GM12878 (cell line): ENCODE results near the gene CPVL. TPM values are rescaled to one million over a fixed set of nuclear protein-coding genes. Genes with fewer than 3 reads are reported as not detected.

Source experiments
- ATAC-seq: fragments of 200-7000 bp; cut with Tn5 transposase; 3 replicates; pipeline ENCODE4 v1.9.1; 2020; ENCODE audit warnings: mild to moderate bottlenecking, moderate library complexity
- BruUV-seq: library from RNA; stranded (reverse); fragments of 400-500 nt; replicated peaks from 2 replicates; lab custom pipeline; 2021; lab: Mats Ljungman, UMichigan
- CTCF ChIA-PET: fragments of 300-600 bp; sonication (Branson Sonifier 250); formaldehyde crosslinking; extraction: SDS; loops from one replicate; lab custom pipeline; 2021; ENCODE audit warnings: inconsistent platforms; lab: Yijun Ruan, JAX
- POLR2A ChIA-PET: fragments of 350-600 bp; formaldehyde crosslinking; extraction: SDS; loops from one replicate; lab custom pipeline; 2021; ENCODE audit warnings: inconsistent platforms; lab: Charles Lee
- RAD21 ChIA-PET: fragments of 300-600 bp; sonication (Branson Sonifier 250); formaldehyde crosslinking; loops from one replicate; lab custom pipeline; 2023; ENCODE audit warnings: antibody characterized with exemption; ENCODE audit not compliant: unreplicated experiment; lab: Charles Lee
- SMC1A ChIA-PET: fragments of 300-600 bp; sonication (Branson Sonifier 250); formaldehyde crosslinking; loops from one replicate; lab custom pipeline; 2023; ENCODE audit not compliant: unreplicated experiment, uncharacterized antibody; lab: Charles Lee
- DNase-seq: peaks from one replicate; pipeline ENCODE4 v3.0.0-alpha.2; 2011; ENCODE audit warnings: low read depth, low spot score
- FAIRE-seq: peaks from 3 replicates; lab custom pipeline; 2011; peaks lifted over from hg19 to GRCh38; lab: Jason Lieb, UNC
- H2AFZ ChIP-seq: 2 replicates; pipeline ENCODE4 v1.6.0; 2011; ENCODE audit warnings: low read depth, low read length, control low read depth; ENCODE audit not compliant: control insufficient read depth
- H3K27ac ChIP-seq: 2 replicates; pipeline ENCODE4 v1.5.1; 2011; ENCODE audit warnings: control low read depth; ENCODE audit not compliant: control insufficient read depth, insufficient read depth
- H3K27me3 ChIP-seq, 2 experiments: replicated peaks in 1 of 2; 2 replicates each; pipeline versions ENCODE4 v1.6.0 to v1.6.1; 2011; ENCODE audit warnings: low read length in 1 of 2; ENCODE audit not compliant: control insufficient read depth in 2 of 2, insufficient read depth in 2 of 2
- H3K36me3 ChIP-seq, 2 experiments: 2 replicates each; pipeline ENCODE4 v1.5.1; 2011; ENCODE audit warnings: low read length in 1 of 2; ENCODE audit not compliant: control insufficient read depth in 2 of 2, insufficient read depth in 2 of 2
- H3K4me1 ChIP-seq: 2 replicates; pipeline ENCODE4 v1.6.1; 2011; ENCODE audit warnings: mild to moderate bottlenecking, low read length, moderate library complexity, mixed read lengths; ENCODE audit not compliant: control insufficient read depth, insufficient read depth
- H3K4me2 ChIP-seq: 2 replicates; pipeline ENCODE4 v1.6.0; 2011; ENCODE audit warnings: control low read depth; ENCODE audit not compliant: control insufficient read depth, insufficient read depth
- H3K4me3 ChIP-seq: fragments of 200-600 bp; sonication (generic); 2 replicates; pipeline ENCODE4 v1.5.1; 2016
- H3K79me2 ChIP-seq: 2 replicates; pipeline ENCODE4 v1.6.0; 2011; ENCODE audit warnings: low read length; ENCODE audit not compliant: control insufficient read depth, insufficient read depth
- H3K9ac ChIP-seq: 2 replicates; pipeline ENCODE4 v1.8.0; 2011; ENCODE audit warnings: low read length, control low read depth, mixed read lengths; ENCODE audit not compliant: control insufficient read depth, insufficient read depth
- H3K9me3 ChIP-seq: replicated peaks from 3 replicates; pipeline ENCODE4 v1.5.1; 2011; ENCODE audit warnings: mild to moderate bottlenecking, low read length; ENCODE audit not compliant: control insufficient read depth, insufficient read depth
- H4K20me1 ChIP-seq: 2 replicates; pipeline ENCODE4 v1.6.0; 2011; ENCODE audit not compliant: control insufficient read depth, insufficient read depth
- BMI1 ChIP-seq: fragments of 450-650 bp; IDR thresholded peaks from 2 replicates; pipeline ENCODE4 v1.6.1; 2016; ENCODE audit warnings: mild to moderate bottlenecking, moderate library complexity, borderline replicate concordance
- CBX3 ChIP-seq: fragments of 200-600 bp; sonication (generic); IDR thresholded peaks from 2 replicates; pipeline ENCODE4 v1.6.1; 2016; ENCODE audit warnings: low read depth, borderline replicate concordance
- CREB1 ChIP-seq: IDR thresholded peaks from 2 replicates; pipeline ENCODE4 v1.6.1; 2012; ENCODE audit warnings: low read depth, mild to moderate bottlenecking, inconsistent platforms
- E2F4 ChIP-seq: IDR thresholded peaks from 2 replicates; pipeline ENCODE4 v1.6.1; 2012; ENCODE audit warnings: low read depth, low read length, improper control_type of control experiment
- EZH2 ChIP-seq: IDR thresholded peaks from 2 replicates; pipeline ENCODE4 v1.6.1; 2012; ENCODE audit warnings: low read depth, mild to moderate bottlenecking, control low read depth, inconsistent platforms, low read length, borderline replicate concordance; ENCODE audit not compliant: control insufficient read depth
- FOS ChIP-seq: IDR thresholded peaks from 3 replicates; pipeline ENCODE4 v1.6.1; 2011; ENCODE audit warnings: borderline replicate concordance; ENCODE audit not compliant: insufficient read length; ENCODE audit errors: extremely low read depth
- FOXM1 ChIP-seq: IDR thresholded peaks from 2 replicates; pipeline ENCODE4 v1.6.1; 2012; ENCODE audit warnings: low read depth, mild to moderate bottlenecking, inconsistent platforms, low read length, moderate library complexity
- HCFC1 ChIP-seq: fragments of 150-350 bp; IDR thresholded peaks from 2 replicates; pipeline ENCODE4 v1.6.1; 2014; ENCODE audit warnings: low read length
- HDGF ChIP-seq: fragments of 450-650 bp; IDR thresholded peaks from 2 replicates; pipeline ENCODE4 v1.6.1; 2016; ENCODE audit warnings: antibody characterized with exemption
- IRF3 ChIP-seq: fragments of 450-650 bp; IDR thresholded peaks from 2 replicates; pipeline ENCODE4 v1.6.1; 2014; ENCODE audit warnings: mild to moderate bottlenecking
- MTA3 ChIP-seq: IDR thresholded peaks from 2 replicates; pipeline ENCODE4 v1.6.1; 2012; ENCODE audit warnings: low read length, inconsistent platforms, borderline replicate concordance
- NR2C1 ChIP-seq: fragments of 450-650 bp; IDR thresholded peaks from 2 replicates; pipeline ENCODE4 v1.6.1; 2017; ENCODE audit warnings: antibody characterized with exemption, mild to moderate bottlenecking, moderate library complexity
- RAD51 ChIP-seq: fragments of 450-650 bp; IDR thresholded peaks from 2 replicates; pipeline ENCODE4 v1.6.1; 2016; ENCODE audit warnings: moderate library complexity, mild to moderate bottlenecking, inconsistent platforms
- SUPT20H ChIP-seq: IDR thresholded peaks from 2 replicates; pipeline ENCODE4 v1.6.1; 2011; ENCODE audit warnings: low read depth, mild to moderate bottlenecking, low read length, moderate library complexity, borderline replicate concordance; ENCODE audit not compliant: control insufficient read depth
- ZBTB11 ChIP-seq: fragments of 450-650 bp; formaldehyde crosslinking; IDR thresholded peaks from 2 replicates; pipeline ENCODE4 v1.5.0; 2022; ENCODE audit warnings: mild to moderate bottlenecking, missing genetic modification characterization
- ZNF687 ChIP-seq: fragments of 450-650 bp; IDR thresholded peaks from 2 replicates; pipeline ENCODE4 v1.6.1; 2017; ENCODE audit warnings: mild to moderate bottlenecking, moderate library complexity
- WGBS: methylation state at CpG from one replicate; pipeline ENCODE4 v1.1.6; 2016; ENCODE audit warnings: low lambda C conversion rate; ENCODE audit not compliant: insufficient replicate concordance, insufficient coverage; ENCODE audit errors: missing lambda C conversion rate; 5-methylcytosine and 5-hydroxymethylcytosine counted together
- in situ Hi-C: fragments of 300-500 bp; cut with MboI; formaldehyde crosslinking; loops from 9 replicates; pipeline ENCODE4 v1.14.3; 2018; ENCODE audit warnings: mixed read lengths
- intact Hi-C: fragments of 100-400 bp; cut with micrococcal nuclease; formaldehyde crosslinking; loops from one replicate; pipeline ENCODE4 v1.14.2; 2022; ENCODE audit not compliant: unreplicated experiment
- polyA plus RNA-seq, 11 experiments: library from polyadenylated mRNA; depleted of rRNA in 4 of 11; unstranded in 6 of 11; stranded (reverse) in 5 of 11; fragments of >200 nt; fragmentation: Nextera tagmentation in 4 of 11; fragmentation: Illumina TruSeq in 1 of 11; extraction: Ambion mirVana in 4 of 11; extraction: Trizol in 1 of 11; gene quantifications; 1 replicate in 1 of 11; 2 replicates in 10 of 11; pipeline versions ENCODE4 v1.2.1 to v1.2.3, GENCODE V29; 2011 to 2016; ENCODE audit warnings: inconsistent platforms in 2 of 11, missing spikeins in 2 of 11, low read depth in 1 of 11
- total RNA-seq, 4 experiments: library from RNA; depleted of rRNA in 3 of 4; stranded (reverse); fragments of >200 nt in 3 of 4; fragmentation: Illumina TruSeq in 1 of 4; extraction: Trizol in 1 of 4; gene quantifications; 2 replicates each; pipeline versions ENCODE4 v1.2.1 to v1.2.3, GENCODE V29; 2013 to 2021

CPVL gene
- total and polyA plus RNA-seq, 10 of the 15 experiments (the other 5 are each of a cell fraction or from before 2014, with no cell fraction given) = 0.59 TPM; not detected in 9

- DNase-seq (no peak), FAIRE-seq (no peak), ATAC-seq (no peak)
- Histone ChIP-seq H3K9ac (no peak overlapping the region), H3K9me3 (no peaks in the 10 kb centered on the region), H3K27me3 (no peaks in the 10 kb centered on the region), H4K20me1 (no peaks in the 10 kb centered on the region), H3K4me1 (no peaks in the 10 kb centered on the region), H3K4me3 (no peak overlapping the region), H2AFZ (no peak overlapping the region), H3K36me3 (no peaks in the 10 kb centered on the region), H3K79me2 (no peaks in the 10 kb centered on the region), H3K4me2 (no peak overlapping the region), H3K27ac (no peak overlapping the region)
- in situ Hi-C loops (no loop called here), intact Hi-C loops (no loop called here)
- ChIA-PET SMC1A (no interaction called here), CTCF (no interaction called here), POLR2A (no interaction called here), RAD21 (no interaction called here)
- TF ChIP-seq ZBTB11 (CRISPR knock-in tag) (no peak), CBX3 (no peak), SUPT20H (no peak), CREB1 (no peak), BMI1 (no peak), HDGF (no peak), IRF3 (no peak), FOXM1 (no peak), MTA3 (no peak), E2F4 (no peak), EZH2 (no peak), ZNF687 (no peak), HCFC1 (no peak), NR2C1 (no peak), RAD51 (no peak), FOS (no peak)
- 37% methylated on average over 2 of the region's 2 CpGs for WGBS
- BruUV-seq = no TSS peak
These were observed 128.6 kb downstream of the CPVL start for GRCh38 chr7:29017713-29018112.
